PC-3 (cell line): ENCODE measurements around the gene GMEB2. TPM values are rescaled to one million over a fixed set of nuclear protein-coding genes. Genes with fewer than 3 reads are reported as not detected.
"Not testable (repeated sequence)": the region's sequence is repeated elsewhere in the genome, so short reads cannot be mapped to it uniquely, and the experiment has no call there.

Experiments used
- ATAC-seq: fragments of 200-7000 bp; cut with Tn5 transposase; 2 replicates; pipeline ENCODE4 v1.9.1; 2020; ENCODE audit warnings: mild to moderate bottlenecking, moderate library complexity
- BruUV-seq: library from RNA; stranded (reverse); fragments of 400-500 nt; replicated peaks from 2 replicates; lab custom pipeline; 2021; lab: Mats Ljungman, UMichigan
- CTCF ChIA-PET: fragments of 300-600 bp; sonication (Branson Sonifier 250); formaldehyde crosslinking; loops from one replicate; lab custom pipeline; 2022; ENCODE audit warnings: antibody characterized with exemption; lab: Charles Lee
- POLR2A ChIA-PET: fragments of 300-600 bp; sonication (Branson Sonifier 250); formaldehyde crosslinking; loops from one replicate; lab custom pipeline; 2022; ENCODE audit warnings: antibody characterized with exemption; ENCODE audit not compliant: unreplicated experiment; lab: Charles Lee
- DNase-seq: peaks from one replicate; pipeline ENCODE4 v3.0.0-alpha.2; 2015
- H2AFZ ChIP-seq: fragments of 300-600 bp; sonication (generic); 2 replicates; pipeline ENCODE4 v1.6.0; 2016; ENCODE audit warnings: antibody characterized with exemption, low read length
- H3F3A ChIP-seq: fragments of 300-600 bp; sonication (generic); one replicate; pipeline ENCODE4 v1.6.0; 2017; ENCODE audit warnings: antibody characterized with exemption, low read length, control low read depth, mild to moderate bottlenecking; ENCODE audit not compliant: unreplicated experiment
- H3K27ac ChIP-seq: fragments of 300-600 bp; sonication (generic); 2 replicates; pipeline ENCODE4 v1.5.1; 2016; ENCODE audit warnings: mild to moderate bottlenecking, low read length
- H3K27me3 ChIP-seq: fragments of 300-600 bp; sonication (generic); 2 replicates; pipeline ENCODE4 v1.6.1; 2016; ENCODE audit warnings: low read length, mixed read lengths
- H3K36me3 ChIP-seq: fragments of 300-600 bp; sonication (generic); 2 replicates; pipeline ENCODE4 v1.6.1; 2016; ENCODE audit warnings: low read depth, mixed run types, low read length, mixed read lengths
- H3K4me1 ChIP-seq: fragments of 300-600 bp; sonication (generic); 2 replicates; pipeline ENCODE4 v1.5.1; 2016; ENCODE audit warnings: low read length; ENCODE audit not compliant: insufficient read depth
- H3K4me2 ChIP-seq: fragments of 300-600 bp; sonication (generic); 2 replicates; pipeline ENCODE4 v1.6.0; 2016; ENCODE audit warnings: low read length
- H3K4me3 ChIP-seq: fragments of 300-600 bp; sonication (generic); 2 replicates; pipeline ENCODE4 v1.5.1; 2016; ENCODE audit warnings: mild to moderate bottlenecking, low read length, mixed read lengths
- H3K79me2 ChIP-seq: fragments of 300-600 bp; sonication (generic); 2 replicates; pipeline ENCODE4 v1.6.1; 2017; ENCODE audit warnings: low read length, mixed read lengths
- H3K9ac ChIP-seq: fragments of 300-600 bp; sonication (generic); 2 replicates; pipeline ENCODE4 v1.6.0; 2016; ENCODE audit warnings: mild to moderate bottlenecking, low read length
- H3K9me2 ChIP-seq: fragments of 300-600 bp; sonication (generic); replicated peaks from 2 replicates; pipeline ENCODE4 v1.6.1; 2016; ENCODE audit warnings: mixed run types, low read length, mixed read lengths
- H3K9me3 ChIP-seq: fragments of 300-600 bp; sonication (generic); 2 replicates; pipeline ENCODE4 v1.6.1; 2016; ENCODE audit warnings: low read length, mixed read lengths
- H4K20me1 ChIP-seq: fragments of 300-600 bp; sonication (generic); 2 replicates; pipeline ENCODE4 v1.6.1; 2016; ENCODE audit warnings: low read length, mixed read lengths
- EZH2 ChIP-seq: fragments of 300-600 bp; sonication (generic); IDR thresholded peaks from one replicate; pipeline ENCODE4 v1.6.1; 2017; ENCODE audit warnings: antibody characterized with exemption, mild to moderate bottlenecking, low read length; ENCODE audit not compliant: unreplicated experiment
- EZH2phosphoT487 ChIP-seq: fragments of 300-600 bp; sonication (generic); IDR thresholded peaks from 2 replicates; pipeline ENCODE4 v1.6.1; 2018; ENCODE audit warnings: mild to moderate bottlenecking, antibody characterized with exemption, low read length, borderline replicate concordance
- intact Hi-C: fragments of 100-400 bp; cut with micrococcal nuclease; formaldehyde crosslinking; loops from 2 replicates; pipeline ENCODE4 v1.9.0; 2023
- total RNA-seq: library from RNA; depleted of rRNA; stranded (reverse); fragments of >200 nt; gene quantifications from 2 replicates; pipeline ENCODE4 v1.2.3, GENCODE V29; 2014
- TF ChIP-seq, protein P1 (sequence below): fragments of 300-600 bp; sonication (generic); conservative IDR thresholded peaks from 2 replicates; pipeline ENCODE4 v1.5.1; 2017; ENCODE audit warnings: antibody characterized with exemption, low read depth, mild to moderate bottlenecking, low read length

Gene GMEB2
- total RNA-seq, 1 experiment from 2014 or later: 13.7 TPM

DNA sequence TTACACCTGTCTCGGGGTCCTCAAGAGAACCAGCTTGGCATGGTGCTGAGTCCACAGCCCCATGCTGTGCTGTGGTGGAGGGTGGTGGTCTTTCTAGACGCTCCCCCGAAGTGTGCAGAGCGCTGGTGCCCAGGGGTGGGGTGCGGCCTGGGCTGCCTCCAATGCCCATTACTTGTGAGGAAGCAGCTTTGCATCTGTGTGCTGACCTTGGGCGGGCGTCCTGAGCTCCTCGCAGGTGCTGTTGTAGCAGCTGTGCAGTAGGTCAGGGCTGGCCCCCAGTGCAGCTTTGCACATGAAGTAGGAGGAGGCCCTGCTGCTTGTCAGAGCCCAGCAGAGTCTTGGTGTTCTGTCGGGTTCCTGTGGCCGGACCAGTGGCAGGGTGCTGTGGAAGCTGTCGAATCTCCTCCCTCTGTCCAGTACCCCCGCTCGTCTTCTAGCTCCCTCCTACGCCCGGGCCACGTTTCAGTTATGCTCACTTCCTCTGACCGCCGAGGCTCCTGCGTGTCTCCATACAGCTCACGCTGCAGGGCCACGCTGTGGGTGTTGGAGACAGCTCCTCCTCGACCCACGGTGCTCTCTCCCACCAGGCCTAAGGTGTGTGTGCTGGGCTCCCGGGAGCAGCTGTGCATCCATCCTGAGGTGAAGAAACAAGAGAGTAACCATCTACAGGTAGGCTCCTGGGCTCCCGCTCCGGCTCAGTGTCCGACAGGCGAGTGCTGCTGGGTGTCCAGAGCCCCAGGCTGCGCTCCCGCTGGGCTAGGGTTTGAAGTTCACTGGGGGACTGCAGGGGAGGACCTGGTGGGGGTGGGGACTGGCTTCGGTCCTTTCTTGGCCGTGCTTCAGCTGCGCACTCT is 35.3 kb upstream of the GMEB2 start:
- Histone ChIP-seq H2AFZ (no peak overlapping the region), H3K9ac (no peak overlapping the region), H3K4me1 (peaks cover 9% of the 10 kb centered on the region; the same call in 1 of the 2 replicates), H3F3A (no peaks in the 10 kb centered on the region), H3K27me3 (no peaks in the 10 kb centered on the region), H3K4me3 (no peak overlapping the region), H3K9me3 (no peaks in the 10 kb centered on the region), H3K27ac (no peak overlapping the region), H3K4me2 (no peak overlapping the region), H3K79me2 (peaks cover 25% of the 10 kb centered on the region), H4K20me1 (no peaks in the 10 kb centered on the region), H3K36me3 (peaks cover 44% of the 10 kb centered on the region), H3K9me2 (no peaks in the 10 kb centered on the region)
- intact Hi-C loops: no loop called here
- no TSS peak for BruUV-seq
- ChIA-PET CTCF (no interaction called here), POLR2A (no interaction called here)
- TF ChIP-seq EZH2phosphoT487 (no peak), EZH2 (no peak)
- TF ChIP-seq, protein P1, sequence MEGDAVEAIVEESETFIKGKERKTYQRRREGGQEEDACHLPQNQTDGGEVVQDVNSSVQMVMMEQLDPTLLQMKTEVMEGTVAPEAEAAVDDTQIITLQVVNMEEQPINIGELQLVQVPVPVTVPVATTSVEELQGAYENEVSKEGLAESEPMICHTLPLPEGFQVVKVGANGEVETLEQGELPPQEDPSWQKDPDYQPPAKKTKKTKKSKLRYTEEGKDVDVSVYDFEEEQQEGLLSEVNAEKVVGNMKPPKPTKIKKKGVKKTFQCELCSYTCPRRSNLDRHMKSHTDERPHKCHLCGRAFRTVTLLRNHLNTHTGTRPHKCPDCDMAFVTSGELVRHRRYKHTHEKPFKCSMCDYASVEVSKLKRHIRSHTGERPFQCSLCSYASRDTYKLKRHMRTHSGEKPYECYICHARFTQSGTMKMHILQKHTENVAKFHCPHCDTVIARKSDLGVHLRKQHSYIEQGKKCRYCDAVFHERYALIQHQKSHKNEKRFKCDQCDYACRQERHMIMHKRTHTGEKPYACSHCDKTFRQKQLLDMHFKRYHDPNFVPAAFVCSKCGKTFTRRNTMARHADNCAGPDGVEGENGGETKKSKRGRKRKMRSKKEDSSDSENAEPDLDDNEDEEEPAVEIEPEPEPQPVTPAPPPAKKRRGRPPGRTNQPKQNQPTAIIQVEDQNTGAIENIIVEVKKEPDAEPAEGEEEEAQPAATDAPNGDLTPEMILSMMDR: no peak
- ATAC-seq: no peak
- no peak for DNase-seq

DNA sequence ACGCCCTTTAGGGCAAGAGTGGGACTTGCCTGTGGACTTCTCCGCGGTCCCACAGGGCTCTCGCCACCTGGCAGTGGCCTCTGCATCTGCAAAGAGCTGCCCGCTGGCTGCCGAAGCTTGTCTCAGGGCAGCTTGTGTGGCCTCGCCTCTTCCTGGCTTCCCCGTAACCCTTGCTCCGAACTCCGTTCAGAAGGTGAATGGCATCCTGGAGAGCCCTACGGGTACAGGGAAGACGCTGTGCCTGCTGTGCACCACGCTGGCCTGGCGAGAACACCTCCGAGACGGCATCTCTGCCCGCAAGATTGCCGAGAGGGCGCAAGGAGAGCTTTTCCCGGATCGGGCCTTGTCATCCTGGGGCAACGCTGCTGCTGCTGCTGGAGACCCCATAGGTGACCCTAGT is 34.2 kb upstream of the GMEB2 start:
- TF ChIP-seq, protein P1: no peak
- no peak for TF ChIP-seq EZH2
- no peak for TF ChIP-seq EZH2phosphoT487
- Histone ChIP-seq H3K27ac (no peak overlapping the region), H3K9me3 (no peaks in the 10 kb centered on the region), H3K27me3 (no peaks in the 10 kb centered on the region), H3K36me3 (peaks cover 38% of the 10 kb centered on the region), H3F3A (no peaks in the 10 kb centered on the region), H2AFZ (no peak overlapping the region), H4K20me1 (no peaks in the 10 kb centered on the region), H3K9me2 (no peaks in the 10 kb centered on the region), H3K4me3 (no peak overlapping the region), H3K4me2 (no peak overlapping the region), H3K4me1 (peaks cover 9% of the 10 kb centered on the region; the same call in 1 of the 2 replicates), H3K79me2 (peaks cover 25% of the 10 kb centered on the region), H3K9ac (no peak overlapping the region)
- BruUV-seq: no TSS peak
- intact Hi-C loops: no loop called here
- ATAC-seq (no peak), DNase-seq (no peak)
- ChIA-PET CTCF (no interaction called here), POLR2A (no interaction called here)

DNA sequence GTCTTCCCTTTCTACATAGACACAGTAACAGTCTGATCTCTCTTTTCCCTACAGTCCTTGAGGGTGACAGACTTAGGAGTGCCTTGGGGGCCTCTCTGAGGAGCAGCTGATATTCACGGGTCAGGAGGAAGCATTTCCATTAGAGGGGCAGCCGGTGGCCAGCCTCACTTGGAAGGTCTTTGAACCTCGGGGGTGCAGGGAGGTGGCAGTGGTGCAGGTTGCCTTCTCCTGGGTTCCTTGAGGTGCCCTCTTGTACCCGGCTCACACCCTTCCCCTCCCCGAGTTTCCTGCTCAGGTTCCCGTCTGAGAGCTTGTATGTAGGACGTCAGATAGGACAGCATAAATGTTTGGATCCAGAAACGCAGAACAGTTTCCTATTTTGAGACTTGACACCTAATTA is 33.7 kb upstream of the GMEB2 start:
- no peak overlapping the region for H3K9ac ChIP-seq
- H3K4me2 ChIP-seq: no peak overlapping the region
- H3K79me2 ChIP-seq: peaks cover 25% of the 10 kb centered on the region

DNA sequence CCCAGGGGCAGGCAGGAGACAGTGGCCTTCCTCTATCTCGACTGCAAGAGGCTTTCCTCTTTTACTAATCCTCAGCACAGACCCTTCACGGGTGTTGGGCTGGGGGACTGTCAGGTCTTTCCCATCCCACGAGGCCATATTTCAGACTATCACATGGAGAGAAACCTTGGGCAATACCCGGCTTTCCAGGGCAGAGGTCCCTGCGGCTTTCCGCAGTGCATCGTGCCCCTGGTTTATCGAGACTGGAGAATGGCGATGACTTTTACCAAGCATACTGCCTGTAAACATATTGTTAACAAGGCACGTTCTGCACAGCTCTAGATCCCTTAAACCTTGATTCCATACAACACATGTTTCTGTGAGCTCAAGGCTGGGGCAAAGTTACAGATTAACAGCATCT is 33.3 kb upstream of the GMEB2 start:
- H3F3A ChIP-seq, POLR2A ChIA-PET, H4K20me1 ChIP-seq, H3K9me3 ChIP-seq, H3K4me3 ChIP-seq, CTCF ChIA-PET, H3K4me2 ChIP-seq, BruUV-seq, ATAC-seq, DNase-seq, intact Hi-C loops, H3K27ac ChIP-seq, H2AFZ ChIP-seq, H3K4me1 ChIP-seq, H3K27me3 ChIP-seq, H3K9ac ChIP-seq, H3K9me2 ChIP-seq: not testable (repeated sequence)
- Histone ChIP-seq H3K36me3 (peaks cover 32% of the 10 kb centered on the region; the same call in 1 of the 2 replicates), H3K79me2 (peaks cover 25% of the 10 kb centered on the region)

More for the DNA sequence above, 33.7 kb upstream of the GMEB2 start:
- H3K27ac ChIP-seq: no peak overlapping the region
- H3K4me1 ChIP-seq: peaks cover 9% of the 10 kb centered on the region; the same call in 1 of the 2 replicates
- no peak for ATAC-seq
- H3K9me3 ChIP-seq: no peaks in the 10 kb centered on the region
- ChIA-PET CTCF (no interaction called here), POLR2A (no interaction called here)
- H3K4me3 ChIP-seq: no peak overlapping the region
- H2AFZ ChIP-seq: no peak overlapping the region
- H3K27me3 ChIP-seq: no peaks in the 10 kb centered on the region
- no peak for DNase-seq
- intact Hi-C loops: no loop called here
- H3K9me2 ChIP-seq: no peaks in the 10 kb centered on the region
- TF ChIP-seq, protein P1: no peak
- no peak for TF ChIP-seq EZH2
- no peak for TF ChIP-seq EZH2phosphoT487
- no peaks in the 10 kb centered on the region for H3F3A ChIP-seq
- no TSS peak for BruUV-seq
- H3K36me3 ChIP-seq: peaks cover 35% of the 10 kb centered on the region; the same call in 1 of the 2 replicates
- H4K20me1 ChIP-seq: no peaks in the 10 kb centered on the region
